Measurements from ENCODE around the gene JUN.
A peak's percentile ranks its signal among the peaks of the same experiment; 100 is the strongest.

- TF ChIP-seq, protein P1, sequence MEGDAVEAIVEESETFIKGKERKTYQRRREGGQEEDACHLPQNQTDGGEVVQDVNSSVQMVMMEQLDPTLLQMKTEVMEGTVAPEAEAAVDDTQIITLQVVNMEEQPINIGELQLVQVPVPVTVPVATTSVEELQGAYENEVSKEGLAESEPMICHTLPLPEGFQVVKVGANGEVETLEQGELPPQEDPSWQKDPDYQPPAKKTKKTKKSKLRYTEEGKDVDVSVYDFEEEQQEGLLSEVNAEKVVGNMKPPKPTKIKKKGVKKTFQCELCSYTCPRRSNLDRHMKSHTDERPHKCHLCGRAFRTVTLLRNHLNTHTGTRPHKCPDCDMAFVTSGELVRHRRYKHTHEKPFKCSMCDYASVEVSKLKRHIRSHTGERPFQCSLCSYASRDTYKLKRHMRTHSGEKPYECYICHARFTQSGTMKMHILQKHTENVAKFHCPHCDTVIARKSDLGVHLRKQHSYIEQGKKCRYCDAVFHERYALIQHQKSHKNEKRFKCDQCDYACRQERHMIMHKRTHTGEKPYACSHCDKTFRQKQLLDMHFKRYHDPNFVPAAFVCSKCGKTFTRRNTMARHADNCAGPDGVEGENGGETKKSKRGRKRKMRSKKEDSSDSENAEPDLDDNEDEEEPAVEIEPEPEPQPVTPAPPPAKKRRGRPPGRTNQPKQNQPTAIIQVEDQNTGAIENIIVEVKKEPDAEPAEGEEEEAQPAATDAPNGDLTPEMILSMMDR (conservative IDR thresholded peaks at IDR 0.05; ENCODE audit: low read depth, low read length), result peak; percentile 90
- no peak for TF ChIP-seq EZH2phosphoT487 (IDR thresholded peaks at IDR 0.05; ENCODE audit: borderline replicate concordance, low read length)
These were observed 14.7 kb downstream of the JUN start for GRCh38 chr1:58768971-58769808.

All from PC-3 (cell line).